ENCODE results near the gene TTC39B.

Gene TTC39B

GRCh38 chr9:15142878-15143534, 164.0 kb downstream of the TTC39B start:
- POLR2A ChIA-PET = no interaction called here
- Histone ChIP-seq H3K9me3 (ENCODE audit: control insufficient read depth, insufficient read depth, low read depth, low read length) (no peaks in the 10 kb centered on the region), H3K4me1 (ENCODE audit: control insufficient read depth, insufficient read depth, low read length) (peaks cover 5% of the 10 kb centered on the region; the same call in 1 of the 2 replicates), H3K27ac (ENCODE audit: extremely low read depth, low read depth, low read length) (no peak overlapping the region), H3K36me3 (ENCODE audit: control insufficient read depth in 2 of 2, insufficient read depth in 1 of 2, low read length in 2 of 2) (no peaks in the 10 kb centered on the region), H3K4me3 (ENCODE audit: low read depth, low read length) (no peak overlapping the region)
- TF ChIP-seq ZNF24 (tag by site-specific recombination; IDR thresholded peaks at IDR 0.05) = no peak
- TF ChIP-seq ZNF843 (tag by site-specific recombination; IDR thresholded peaks at IDR 0.05) = no peak
- no peak for TF ChIP-seq ZNF155 (tag by site-specific recombination; IDR thresholded peaks at IDR 0.05)
- TF ChIP-seq, protein P1, sequence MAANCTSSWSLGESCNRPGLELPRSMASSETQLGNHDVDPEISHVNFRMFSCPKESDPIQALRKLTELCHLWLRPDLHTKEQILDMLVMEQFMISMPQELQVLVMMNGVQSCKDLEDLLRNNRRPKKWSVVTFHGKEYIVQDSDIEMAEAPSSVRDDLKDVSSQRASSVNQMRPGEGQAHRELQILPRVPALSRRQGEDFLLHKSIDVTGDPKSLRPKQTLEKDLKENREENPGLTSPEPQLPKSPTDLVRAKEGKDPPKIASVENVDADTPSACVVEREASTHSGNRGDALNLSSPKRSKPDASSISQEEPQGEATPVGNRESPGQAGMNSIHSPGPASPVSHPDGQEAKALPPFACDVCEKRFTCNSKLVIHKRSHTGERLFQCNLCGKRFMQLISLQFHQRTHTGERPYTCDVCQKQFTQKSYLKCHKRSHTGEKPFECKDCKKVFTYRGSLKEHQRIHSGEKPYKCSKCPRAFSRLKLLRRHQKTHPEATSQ (tag by site-specific recombination; IDR thresholded peaks at IDR 0.05) = no peak
- no peak for TF ChIP-seq GLI4 (tag by site-specific recombination; IDR thresholded peaks at IDR 0.05)
- no peak for TF ChIP-seq ZNF530 (tag by site-specific recombination; IDR thresholded peaks at IDR 0.05; ENCODE audit: low read depth)
- no peak for TF ChIP-seq ZNF626 (tag by site-specific recombination; IDR thresholded peaks at IDR 0.05)
- TF ChIP-seq, protein P2, sequence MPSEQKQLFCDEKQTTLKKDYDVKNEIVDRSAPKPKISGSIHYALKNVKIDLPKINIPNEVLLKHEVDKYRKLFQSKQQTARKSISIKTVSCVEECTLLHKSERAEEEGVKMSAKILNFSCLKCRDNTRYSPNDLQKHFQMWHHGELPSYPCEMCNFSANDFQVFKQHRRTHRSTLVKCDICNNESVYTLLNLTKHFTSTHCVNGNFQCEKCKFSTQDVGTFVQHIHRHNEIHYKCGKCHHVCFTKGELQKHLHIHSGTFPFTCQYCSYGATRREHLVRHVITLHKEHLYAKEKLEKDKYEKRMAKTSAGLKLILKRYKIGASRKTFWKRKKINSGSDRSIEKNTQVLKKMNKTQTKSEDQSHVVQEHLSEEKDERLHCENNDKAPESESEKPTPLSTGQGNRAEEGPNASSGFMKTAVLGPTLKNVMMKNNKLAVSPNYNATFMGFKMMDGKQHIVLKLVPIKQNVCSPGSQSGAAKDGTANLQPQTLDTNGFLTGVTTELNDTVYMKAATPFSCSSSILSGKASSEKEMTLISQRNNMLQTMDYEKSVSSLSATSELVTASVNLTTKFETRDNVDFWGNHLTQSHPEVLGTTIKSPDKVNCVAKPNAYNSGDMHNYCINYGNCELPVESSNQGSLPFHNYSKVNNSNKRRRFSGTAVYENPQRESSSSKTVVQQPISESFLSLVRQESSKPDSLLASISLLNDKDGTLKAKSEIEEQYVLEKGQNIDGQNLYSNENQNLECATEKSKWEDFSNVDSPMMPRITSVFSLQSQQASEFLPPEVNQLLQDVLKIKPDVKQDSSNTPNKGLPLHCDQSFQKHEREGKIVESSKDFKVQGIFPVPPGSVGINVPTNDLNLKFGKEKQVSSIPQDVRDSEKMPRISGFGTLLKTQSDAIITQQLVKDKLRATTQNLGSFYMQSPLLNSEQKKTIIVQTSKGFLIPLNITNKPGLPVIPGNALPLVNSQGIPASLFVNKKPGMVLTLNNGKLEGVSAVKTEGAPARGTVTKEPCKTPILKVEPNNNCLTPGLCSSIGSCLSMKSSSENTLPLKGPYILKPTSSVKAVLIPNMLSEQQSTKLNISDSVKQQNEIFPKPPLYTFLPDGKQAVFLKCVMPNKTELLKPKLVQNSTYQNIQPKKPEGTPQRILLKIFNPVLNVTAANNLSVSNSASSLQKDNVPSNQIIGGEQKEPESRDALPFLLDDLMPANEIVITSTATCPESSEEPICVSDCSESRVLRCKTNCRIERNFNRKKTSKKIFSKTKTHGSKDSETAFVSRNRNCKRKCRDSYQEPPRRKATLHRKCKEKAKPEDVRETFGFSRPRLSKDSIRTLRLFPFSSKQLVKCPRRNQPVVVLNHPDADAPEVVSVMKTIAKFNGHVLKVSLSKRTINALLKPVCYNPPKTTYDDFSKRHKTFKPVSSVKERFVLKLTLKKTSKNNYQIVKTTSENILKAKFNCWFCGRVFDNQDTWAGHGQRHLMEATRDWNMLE (tag by site-specific recombination; conservative IDR thresholded peaks at IDR 0.05; ENCODE audit: low read depth) = no peak
- no peak for TF ChIP-seq ZNF23 (tag by site-specific recombination; IDR thresholded peaks at IDR 0.05; ENCODE audit: borderline replicate concordance)
- TF ChIP-seq ZBTB48 (tag by site-specific recombination; IDR thresholded peaks at IDR 0.05) = no peak
- no peak for TF ChIP-seq ZNF175 (tag by site-specific recombination; IDR thresholded peaks at IDR 0.05)
- no peak for TF ChIP-seq ZNF366 (tag by site-specific recombination; conservative IDR thresholded peaks at IDR 0.05)
- no peak for TF ChIP-seq HOXC10 (CRISPR knock-in tag; IDR thresholded peaks at IDR 0.05)
- 0 out of 2 replicates have a peak, but pooled peaks have one; percentile 26 for TF ChIP-seq TRIM28 (IDR thresholded peaks at IDR 0.05; ENCODE audit: borderline replicate concordance, low read length)
- no peak for TF ChIP-seq ZNF510 (tag by site-specific recombination; IDR thresholded peaks at IDR 0.05; ENCODE audit: insufficient replicate concordance)
- TF ChIP-seq ZNF211 (tag by site-specific recombination; IDR thresholded peaks at IDR 0.05; ENCODE audit: low read depth) = no peak
- TF ChIP-seq, protein P3, sequence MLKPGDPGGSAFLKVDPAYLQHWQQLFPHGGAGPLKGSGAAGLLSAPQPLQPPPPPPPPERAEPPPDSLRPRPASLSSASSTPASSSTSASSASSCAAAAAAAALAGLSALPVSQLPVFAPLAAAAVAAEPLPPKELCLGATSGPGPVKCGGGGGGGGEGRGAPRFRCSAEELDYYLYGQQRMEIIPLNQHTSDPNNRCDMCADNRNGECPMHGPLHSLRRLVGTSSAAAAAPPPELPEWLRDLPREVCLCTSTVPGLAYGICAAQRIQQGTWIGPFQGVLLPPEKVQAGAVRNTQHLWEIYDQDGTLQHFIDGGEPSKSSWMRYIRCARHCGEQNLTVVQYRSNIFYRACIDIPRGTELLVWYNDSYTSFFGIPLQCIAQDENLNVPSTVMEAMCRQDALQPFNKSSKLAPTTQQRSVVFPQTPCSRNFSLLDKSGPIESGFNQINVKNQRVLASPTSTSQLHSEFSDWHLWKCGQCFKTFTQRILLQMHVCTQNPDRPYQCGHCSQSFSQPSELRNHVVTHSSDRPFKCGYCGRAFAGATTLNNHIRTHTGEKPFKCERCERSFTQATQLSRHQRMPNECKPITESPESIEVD (tag by site-specific recombination; IDR thresholded peaks at IDR 0.05) = no peak
- no peak for TF ChIP-seq ZNF174 (tag by site-specific recombination; IDR thresholded peaks at IDR 0.05)
- no peak for TF ChIP-seq ZNF549 (tag by site-specific recombination; IDR thresholded peaks at IDR 0.05)
- peak; percentile 53 for TF ChIP-seq ZNF654 (tag by site-specific recombination; IDR thresholded peaks at IDR 0.05; ENCODE audit: low read depth)
- TF ChIP-seq GLIS2 (tag by site-specific recombination; IDR thresholded peaks at IDR 0.05) = no peak
- TF ChIP-seq ZNF660 (tag by site-specific recombination; IDR thresholded peaks at IDR 0.05) = peak; percentile 47; the same call in 1 of the 2 replicates
- TF ChIP-seq ZFP69B (tag by site-specific recombination; IDR thresholded peaks at IDR 0.05) = no peak
- TF ChIP-seq KLF16 (tag by site-specific recombination; IDR thresholded peaks at IDR 0.05) = no peak
- TF ChIP-seq, protein P4, sequence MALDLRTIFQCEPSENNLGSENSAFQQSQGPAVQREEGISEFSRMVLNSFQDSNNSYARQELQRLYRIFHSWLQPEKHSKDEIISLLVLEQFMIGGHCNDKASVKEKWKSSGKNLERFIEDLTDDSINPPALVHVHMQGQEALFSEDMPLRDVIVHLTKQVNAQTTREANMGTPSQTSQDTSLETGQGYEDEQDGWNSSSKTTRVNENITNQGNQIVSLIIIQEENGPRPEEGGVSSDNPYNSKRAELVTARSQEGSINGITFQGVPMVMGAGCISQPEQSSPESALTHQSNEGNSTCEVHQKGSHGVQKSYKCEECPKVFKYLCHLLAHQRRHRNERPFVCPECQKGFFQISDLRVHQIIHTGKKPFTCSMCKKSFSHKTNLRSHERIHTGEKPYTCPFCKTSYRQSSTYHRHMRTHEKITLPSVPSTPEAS (tag by site-specific recombination; IDR thresholded peaks at IDR 0.05) = no peak
- CTCF ChIA-PET = interaction anchor here (0.6 to 3.1 kb wide), 9 partner anchors 23 to 537 kb away, joined by 3 to 12 read pairs (median 3); no protein-coding TSS in a partner anchor
